ENCODE measurements around the gene INTS15.
"Not testable (repeated sequence)": the region's sequence is repeated elsewhere in the genome, so short reads cannot be mapped to it uniquely, and the experiment has no call there.

The INTS15 gene

DNA sequence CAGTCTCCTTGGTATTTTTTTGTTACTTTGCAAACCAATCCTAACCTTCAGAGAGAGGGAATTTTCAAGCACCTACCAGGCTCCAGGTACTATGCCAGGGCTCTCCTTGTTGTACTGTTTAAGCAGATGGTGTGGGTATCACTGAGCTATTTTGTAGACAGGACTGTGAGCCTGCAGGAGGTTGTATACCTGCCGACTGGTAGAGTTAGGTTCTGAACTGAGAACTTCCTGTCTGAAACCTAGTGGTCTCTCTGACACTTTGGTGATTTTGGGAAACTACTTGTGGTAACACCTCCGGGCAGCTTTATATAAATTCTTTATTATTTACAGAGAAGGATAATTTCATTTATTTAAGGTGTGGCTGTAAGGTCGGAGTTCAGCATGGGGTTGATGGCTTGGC, 30.1 kb downstream of the INTS15 start:
- no peak for DNase-seq

GRCh38 chr7:6621195-6622133, 31.6 kb downstream of the INTS15 start:
- DNase-seq, result no peak

GRCh38 chr7:6622134-6622710, 32.4 kb downstream of the INTS15 start:
- no peak for DNase-seq

- DNase-seq, result no peak
Measured at GRCh38 chr7:6623589-6624245, 33.9 kb downstream of the INTS15 start.

DNA sequence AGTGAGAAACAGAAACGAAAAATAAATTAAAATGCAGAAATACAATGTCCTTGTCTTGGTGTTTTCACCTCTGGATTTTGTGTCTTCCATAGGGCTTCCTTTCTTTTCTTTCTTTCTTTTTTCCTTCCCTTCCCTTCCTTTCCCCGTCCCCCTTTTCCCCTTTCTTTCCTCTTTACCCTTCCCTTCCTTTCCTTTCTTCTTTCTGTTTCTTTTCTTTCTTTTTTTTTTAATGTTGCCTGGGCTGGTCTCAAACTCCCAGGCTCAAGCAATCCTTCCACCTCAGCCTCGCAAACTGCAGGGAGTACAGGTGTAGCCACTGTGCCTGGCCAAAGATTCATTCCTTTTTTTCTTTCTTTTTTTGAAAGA, 34.4 kb downstream of the INTS15 start:
- no peak for DNase-seq

DNA sequence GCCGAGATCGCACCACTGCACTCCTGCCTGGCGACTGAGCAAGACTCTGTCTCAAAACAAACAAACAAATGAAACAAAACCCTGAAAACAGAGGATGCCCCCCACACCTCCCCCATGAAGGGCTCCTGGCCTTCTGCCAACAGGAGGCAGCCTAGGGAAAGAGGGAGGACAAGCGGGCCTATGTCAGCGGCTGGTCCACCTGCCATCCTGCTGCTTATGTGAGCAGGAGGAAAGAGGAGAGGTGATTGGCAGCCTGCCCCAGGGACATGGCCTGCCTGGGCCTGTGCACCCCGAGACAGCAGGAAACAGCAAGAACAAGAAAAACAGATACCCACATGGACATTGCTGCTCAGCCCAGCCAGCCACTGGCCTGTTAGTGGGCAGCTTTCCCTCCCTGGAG, 38.2 kb downstream of the INTS15 start:
- DNase-seq, result no peak

DNA sequence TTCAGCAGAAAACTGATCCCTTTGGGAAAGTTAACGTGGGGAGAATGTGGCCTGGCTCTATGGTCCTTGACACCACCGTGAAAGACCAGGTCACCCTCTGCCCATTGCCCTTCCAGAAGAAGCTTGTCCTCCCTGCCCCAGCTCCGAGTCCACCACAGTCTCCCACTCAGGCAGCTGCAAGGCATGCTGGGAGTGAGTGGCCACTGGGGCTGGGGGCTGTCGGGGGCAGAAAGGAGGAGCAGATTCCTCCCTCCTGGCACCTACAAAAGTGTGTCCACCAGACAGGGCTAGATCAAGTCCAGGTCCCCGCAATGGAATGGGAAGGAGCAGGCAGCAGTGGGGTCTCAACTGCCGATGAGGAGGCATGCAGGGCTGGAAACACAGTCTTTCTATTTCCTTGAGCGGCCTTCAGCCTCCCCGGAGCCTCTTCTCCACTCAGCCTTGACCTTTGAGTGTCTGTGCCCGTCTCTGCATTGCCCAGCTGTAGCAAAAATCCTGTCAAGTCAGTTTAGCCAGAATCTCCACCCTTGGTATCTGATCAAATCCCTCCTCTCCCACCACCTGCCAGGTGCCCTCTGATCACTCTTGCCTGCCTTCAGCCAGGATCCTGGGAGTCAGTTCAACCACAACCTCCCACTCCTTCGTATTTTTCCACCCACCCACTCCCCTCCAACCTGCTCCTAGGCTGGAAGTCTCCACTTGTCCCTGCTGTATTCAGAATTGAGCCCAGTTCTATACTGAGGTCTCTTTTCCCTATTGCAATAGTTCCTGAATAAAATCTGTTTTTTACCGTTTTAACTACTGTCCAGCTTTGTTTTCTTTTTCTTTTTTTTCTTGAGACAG, 40.4 kb downstream of the INTS15 start:
- no peak for DNase-seq

DNA sequence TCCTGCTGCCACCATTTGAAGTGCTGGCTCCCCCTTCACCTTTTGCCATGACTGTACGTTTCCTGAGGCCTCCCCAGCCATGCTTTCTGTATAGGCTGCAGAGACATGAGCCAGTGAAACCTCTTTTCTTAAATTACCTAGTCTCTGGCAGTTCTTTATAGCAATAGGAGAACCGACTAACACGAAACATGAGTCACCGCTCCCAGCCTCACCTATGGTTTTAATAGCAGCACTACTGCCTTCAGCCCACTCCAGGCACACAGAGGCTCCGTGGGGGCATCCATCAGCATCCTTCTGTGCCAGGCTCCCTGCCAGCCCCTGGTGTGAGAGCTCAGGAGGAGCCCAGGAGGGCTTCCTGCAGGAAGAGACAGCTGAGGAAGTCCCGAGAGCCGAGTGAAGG, 41.8 kb downstream of the INTS15 start:
- no peak for DNase-seq

- DNase-seq, result no peak
Measured at GRCh38 chr7:6634021-6634420, 44.2 kb downstream of the INTS15 start.

DNA sequence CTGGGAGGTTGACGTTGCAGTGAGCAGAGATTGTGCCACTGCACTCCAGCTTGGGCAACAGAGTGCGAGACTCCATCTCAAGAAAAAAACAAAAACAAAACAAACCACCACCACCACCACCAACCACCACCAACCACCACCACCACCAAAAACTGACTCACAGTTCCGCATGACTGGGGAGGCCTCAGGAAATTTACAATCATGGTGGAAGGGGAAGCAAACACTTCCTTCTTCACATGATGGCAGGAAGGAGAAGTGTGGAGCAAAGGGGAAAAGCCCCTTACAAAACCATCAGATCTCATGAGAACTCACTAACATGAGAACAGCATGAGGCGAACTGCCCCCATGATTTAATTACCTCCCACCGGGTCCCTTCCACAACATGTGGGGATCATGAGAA, 45.1 kb downstream of the INTS15 start:
- not testable (repeated sequence) for DNase-seq

GRCh38 chr7:6636741-6637543, 47.1 kb downstream of the INTS15 start, which contains the start of gene ZNF316:
Gene ZNF316 (plus strand): TSS chr7:6637318. CDS start chr7:6642410, 5,092 bp downstream.
- no peak for DNase-seq

- DNase-seq, result no peak
Measured at GRCh38 chr7:6637544-6638229, 47.9 kb downstream of the INTS15 start.

- no peak for DNase-seq
Measured at GRCh38 chr7:6639032-6639431, 49.2 kb downstream of the INTS15 start.

GRCh38 chr7:6639627-6640026, 49.8 kb downstream of the INTS15 start:
- no peak for DNase-seq

GRCh38 chr7:6640246-6640721, 50.5 kb downstream of the INTS15 start:
- no peak for DNase-seq

DNA sequence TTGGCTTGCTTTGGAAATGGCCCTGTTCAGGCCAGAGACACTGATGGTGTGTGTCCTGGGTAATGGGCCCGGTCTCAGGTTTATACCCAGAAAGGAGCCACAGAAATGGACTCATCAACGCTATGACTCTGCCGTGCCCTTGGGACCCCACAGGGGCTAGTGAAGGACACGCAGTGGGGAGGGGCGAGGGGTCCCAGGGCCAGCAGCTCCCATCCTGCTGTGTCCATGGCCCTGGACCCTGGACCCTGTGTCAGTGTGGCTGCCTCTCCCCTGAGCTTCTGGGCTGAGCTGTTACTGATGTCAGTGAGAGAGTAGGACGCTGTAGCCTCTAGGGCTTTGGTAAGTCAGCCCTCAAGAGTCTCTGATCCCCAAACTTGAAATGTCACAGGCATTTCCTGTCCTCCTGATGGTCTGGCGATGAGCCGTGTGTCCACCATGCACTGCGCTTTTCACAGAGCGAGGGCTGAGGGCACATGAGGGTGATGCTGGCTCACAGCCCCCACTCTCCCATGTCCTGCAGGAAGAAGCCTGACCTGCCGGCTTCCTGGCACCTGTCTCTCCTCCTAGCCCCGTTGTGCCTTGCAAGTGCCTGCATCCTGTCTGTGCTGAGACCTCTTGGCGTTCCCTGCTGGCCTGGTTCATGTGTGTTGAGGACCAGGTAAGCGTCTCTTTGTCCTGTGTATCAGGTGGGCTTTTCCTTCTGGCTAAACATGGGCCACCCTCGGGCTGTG, 51.6 kb downstream of the INTS15 start:
- no peak for DNase-seq

GRCh38 chr7:6642239-6642839, 52.5 kb downstream of the INTS15 start:
- no peak for DNase-seq

DNA sequence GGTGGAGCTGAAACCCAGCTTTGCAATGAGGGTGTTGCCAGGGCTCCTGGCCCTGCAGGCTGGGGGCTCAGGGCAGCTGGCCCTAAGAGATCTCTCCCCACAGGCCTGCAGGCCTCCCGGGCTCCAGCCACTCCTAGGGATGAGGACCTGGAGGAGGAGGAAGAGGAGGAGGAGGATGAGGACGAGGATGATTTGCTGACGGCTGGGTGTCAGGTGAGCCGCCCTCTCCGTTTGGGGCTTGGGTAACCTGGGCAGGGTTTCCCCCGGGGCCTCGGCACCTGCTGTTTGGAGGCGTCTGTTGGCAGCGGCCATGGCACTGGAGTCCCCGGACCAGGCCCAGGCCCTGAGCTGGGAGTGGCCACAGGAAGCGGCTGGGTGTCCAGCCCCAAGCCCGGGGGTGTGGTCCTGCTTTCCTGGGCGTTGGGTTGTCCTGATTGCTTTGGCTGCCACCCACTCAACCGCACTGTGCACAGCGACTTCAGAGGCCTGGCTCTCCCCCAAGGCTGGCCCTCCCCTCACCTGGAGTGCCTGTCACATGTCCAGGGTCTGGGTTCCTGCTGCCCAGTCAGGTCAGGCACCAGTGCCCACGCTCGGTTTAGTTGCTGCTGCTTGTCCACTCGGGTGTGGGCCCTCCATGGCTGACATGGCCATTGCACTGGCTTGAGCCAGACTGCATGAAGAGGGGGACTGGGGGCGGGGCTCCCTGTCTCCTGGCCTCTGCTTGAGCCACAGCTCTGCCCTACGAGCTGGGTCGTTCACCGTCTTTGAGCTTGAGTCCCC, 53.2 kb downstream of the INTS15 start:
- DNase-seq, result no peak

- no peak for DNase-seq
Measured at GRCh38 chr7:6643915-6644625, 54.2 kb downstream of the INTS15 start.
